Fibroblast of the conjunctiva (primary cell): Measurements from ENCODE around the gene AUTS2.

Source experiments
- DNase-seq: peaks from one replicate; pipeline ENCODE4 v3.0.0-alpha.2; 2010; ENCODE audit warnings: low read depth

AUTS2 gene

GRCh38 chr7:69599955-69600709, 1.9 kb downstream of the AUTS2 start:
- no peak for DNase-seq

GRCh38 chr7:69600710-69601519, 2.6 kb downstream of the AUTS2 start:
- DNase-seq, result no peak

- DNase-seq, result no peak
Measured at GRCh38 chr7:69602522-69602921, 4.2 kb downstream of the AUTS2 start.

GRCh38 chr7:69603351-69603750, 5.1 kb downstream of the AUTS2 start:
- no peak for DNase-seq

GRCh38 chr7:69603937-69604494, 5.7 kb downstream of the AUTS2 start:
- no peak for DNase-seq

- no peak for DNase-seq
Measured at GRCh38 chr7:69605070-69605469, 6.8 kb downstream of the AUTS2 start.

GRCh38 chr7:69605546-69605945, 7.3 kb downstream of the AUTS2 start:
- no peak for DNase-seq

- no peak for DNase-seq
Measured at GRCh38 chr7:69608049-69608448, 9.8 kb downstream of the AUTS2 start.

GRCh38 chr7:69608878-69609277, 10.6 kb downstream of the AUTS2 start:
- DNase-seq, result no peak

- no peak for DNase-seq
Measured at GRCh38 chr7:69609541-69610373, 11.5 kb downstream of the AUTS2 start.

GRCh38 chr7:69610374-69611084, 12.3 kb downstream of the AUTS2 start:
- DNase-seq, result no peak

GRCh38 chr7:69612981-69613380, 14.7 kb downstream of the AUTS2 start:
- no peak for DNase-seq

- DNase-seq, result no peak
Measured at GRCh38 chr7:69613846-69614245, 15.6 kb downstream of the AUTS2 start.

GRCh38 chr7:69615685-69616084, 17.4 kb downstream of the AUTS2 start:
- DNase-seq, result no peak

GRCh38 chr7:69617364-69617763, 19.1 kb downstream of the AUTS2 start:
- no peak for DNase-seq

GRCh38 chr7:69619054-69619453, 20.8 kb downstream of the AUTS2 start:
- no peak for DNase-seq

- DNase-seq, result no peak
Measured at GRCh38 chr7:69619635-69620034, 21.4 kb downstream of the AUTS2 start.

GRCh38 chr7:69620063-69620462, 21.8 kb downstream of the AUTS2 start:
- DNase-seq, result no peak

- no peak for DNase-seq
Measured at GRCh38 chr7:69620650-69621049, 22.4 kb downstream of the AUTS2 start.

- no peak for DNase-seq
Measured at GRCh38 chr7:69622014-69622835, 23.9 kb downstream of the AUTS2 start.

- DNase-seq, result no peak
Measured at GRCh38 chr7:69622960-69623359, 24.7 kb downstream of the AUTS2 start.
